Bladder microvascular endothelial cell (primary cell): ENCODE results near the gene TEPSIN. TPM values are rescaled to one million over a fixed set of nuclear protein-coding genes. Genes with fewer than 3 reads are reported as not detected.

Experiments
- total RNA-seq: library from RNA; depleted of rRNA; stranded (reverse); fragments of >200 nt; gene quantifications from 2 replicates; pipeline ENCODE4 v1.2.3, GENCODE V29; 2014

Gene TEPSIN, protein sequence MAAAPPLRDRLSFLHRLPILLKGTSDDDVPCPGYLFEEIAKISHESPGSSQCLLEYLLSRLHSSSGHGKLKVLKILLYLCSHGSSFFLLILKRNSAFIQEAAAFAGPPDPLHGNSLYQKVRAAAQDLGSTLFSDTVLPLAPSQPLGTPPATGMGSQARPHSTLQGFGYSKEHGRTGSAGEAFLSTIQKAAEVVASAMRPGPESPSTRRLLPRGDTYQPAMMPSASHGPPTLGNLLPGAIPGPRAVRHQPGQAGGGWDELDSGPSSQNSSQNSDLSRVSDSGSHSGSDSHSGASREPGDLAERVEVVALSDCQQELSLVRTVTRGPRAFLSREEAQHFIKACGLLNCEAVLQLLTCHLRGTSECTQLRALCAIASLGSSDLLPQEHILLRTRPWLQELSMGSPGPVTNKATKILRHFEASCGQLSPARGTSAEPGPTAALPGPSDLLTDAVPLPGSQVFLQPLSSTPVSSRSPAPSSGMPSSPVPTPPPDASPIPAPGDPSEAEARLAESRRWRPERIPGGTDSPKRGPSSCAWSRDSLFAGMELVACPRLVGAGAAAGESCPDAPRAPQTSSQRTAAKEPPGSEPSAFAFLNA
- 12.1 and 19.6 TPM in 2 replicates for total RNA-seq

DNA sequence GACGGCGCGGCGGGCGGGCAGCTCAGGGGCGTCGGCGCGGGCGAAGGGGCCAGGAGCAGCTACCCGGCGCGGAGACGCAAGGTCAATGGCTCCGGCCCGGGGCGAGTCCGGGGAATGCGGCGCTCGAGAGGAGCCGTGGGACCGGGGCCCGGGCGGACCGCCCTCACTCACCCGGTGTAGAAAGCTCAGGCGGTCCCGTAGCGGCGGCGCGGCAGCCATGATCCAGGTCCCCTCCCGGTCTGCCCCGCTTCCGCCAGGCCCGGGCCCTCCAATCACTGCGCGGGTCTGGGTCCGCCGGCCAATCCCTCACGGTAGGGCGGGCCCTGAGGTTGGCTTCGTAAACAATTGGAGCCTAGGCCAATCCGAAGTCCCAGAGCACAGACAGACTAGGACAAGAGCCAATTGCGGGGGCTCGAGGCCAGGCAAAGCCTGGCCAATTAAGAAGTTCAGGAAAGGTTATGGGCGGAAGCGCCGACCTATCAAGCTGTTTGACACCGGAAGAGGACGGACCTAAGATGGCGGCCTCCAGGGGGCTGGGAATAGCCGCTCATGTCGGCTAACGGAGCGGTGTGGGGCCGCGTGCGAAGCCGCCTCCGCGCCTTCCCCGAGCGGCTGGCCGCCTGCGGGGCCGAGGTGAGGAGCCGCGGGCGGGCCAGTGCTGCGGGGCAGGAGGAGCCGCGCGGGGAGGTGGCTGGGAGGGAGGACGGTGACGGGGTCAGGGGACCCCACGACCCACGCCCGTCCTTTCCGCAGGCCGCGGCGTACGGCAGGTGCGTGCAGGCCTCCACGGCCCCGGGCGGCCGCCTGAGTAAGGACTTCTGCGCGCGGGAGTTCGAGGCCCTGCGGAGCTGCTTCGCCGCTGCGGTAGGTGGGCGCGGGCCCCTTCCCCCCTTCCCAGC lies at the start of gene TEPSIN, which contains the start of gene NDUFAF8:
Gene TEPSIN, minus strand, starts transcription at position 241 of the 899 bp plus-strand sequence. Its CDS starts 22 bp downstream, at position 219.
Gene NDUFAF8, plus strand, starts transcription at position 504 of the 899 bp plus-strand sequence. Its CDS starts 46 bp downstream, at position 550.

DNA sequence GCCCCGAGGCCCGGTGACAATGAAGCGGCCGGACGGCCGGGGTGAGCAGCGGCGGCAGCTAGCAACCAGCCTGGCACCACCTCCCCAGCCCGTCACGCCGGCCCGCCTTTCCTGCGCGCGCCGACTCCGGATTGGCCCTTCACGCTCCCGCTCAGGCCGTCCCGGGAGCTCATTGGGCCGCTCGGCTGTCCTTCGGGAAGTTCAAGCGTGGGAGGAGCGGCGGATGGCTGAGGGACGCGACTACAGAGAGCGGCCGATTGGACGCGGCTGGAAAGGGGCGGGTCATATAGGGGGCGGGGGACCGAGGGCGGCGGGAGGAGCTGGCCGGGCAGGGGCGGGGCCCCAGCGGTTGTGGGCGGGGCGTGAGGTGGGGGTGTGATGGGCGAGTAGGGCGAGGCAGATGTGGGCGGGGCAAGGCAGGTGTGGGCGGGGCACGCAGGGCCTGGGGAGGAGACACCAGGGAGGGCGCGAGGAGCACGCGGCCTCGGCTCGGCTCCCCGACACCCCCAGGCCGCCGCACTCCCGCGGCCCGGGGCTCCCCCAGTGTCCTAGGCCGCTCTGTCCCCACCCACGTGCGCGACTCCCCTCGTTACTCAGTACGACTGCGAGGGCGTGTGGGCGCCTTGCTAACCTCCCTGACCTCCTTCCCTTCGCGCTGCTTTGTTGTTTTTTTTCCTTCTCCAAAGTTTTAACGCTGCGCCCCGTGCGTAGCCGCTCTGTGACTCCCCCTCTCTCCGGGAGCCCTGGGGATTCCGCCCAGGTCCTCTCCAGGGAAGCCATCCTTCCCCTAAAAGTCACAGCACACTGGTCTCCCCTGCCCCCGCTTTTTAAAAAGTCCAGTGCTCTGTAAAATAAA lies 15.7 kb downstream of the TEPSIN start, which contains the start of gene CEP131:
Gene CEP131, minus strand, starts transcription at position 60 of the 856 bp plus-strand sequence. CDS start 2,909 bp downstream, outside the sequence.

Other genes with a start within 250 kb of the TEPSIN start
- gene CHMP6, start 247.2 kb downstream of the TEPSIN start, total RNA-seq: 14.4 and 26.9 TPM in 2 replicates
- gene BAIAP2, start 203.9 kb downstream of the TEPSIN start, total RNA-seq: 9.6 and 28.2 TPM in 2 replicates
- gene PVALEF, start 73.5 kb downstream of the TEPSIN start, total RNA-seq: not detected in 2 replicates
- gene AATK, start 72.8 kb downstream of the TEPSIN start, total RNA-seq: 1.8 and 7.8 TPM in 2 replicates
- 11.6 and 12.1 TPM in 2 replicates for gene CEP131, start 16.1 kb downstream of the TEPSIN start, total RNA-seq
- 36.9 and 40.0 TPM in 2 replicates for gene NDUFAF8, start 263 bp upstream of the TEPSIN start, total RNA-seq
- 45.0 and 74.5 TPM in 2 replicates for gene SLC38A10, start 56.3 kb upstream of the TEPSIN start, total RNA-seq
- gene BAHCC1, start 156.4 kb upstream of the TEPSIN start, total RNA-seq: 4.7 and 16.0 TPM in 2 replicates